H9 (cell line): ENCODE results near the gene TMEM59. TPM values are rescaled to one million over a fixed set of nuclear protein-coding genes. Genes with fewer than 3 reads are reported as not detected.

Experiments
- DNase-seq: peaks from one replicate; pipeline ENCODE4 v3.0.0-alpha.2; 2017
- H2AFZ ChIP-seq: one replicate; pipeline ENCODE4 v1.6.1; 2013; ENCODE audit warnings: mild to moderate bottlenecking, low read length, control low read depth, moderate library complexity
- H2AK5ac ChIP-seq: 2 replicates; pipeline ENCODE4 v1.6.1; 2013; ENCODE audit warnings: low read length, control low read depth, mixed read lengths; ENCODE audit not compliant: insufficient read length
- H2BK120ac ChIP-seq: one replicate; pipeline ENCODE4 v1.6.1; 2013; ENCODE audit warnings: low read depth, mild to moderate bottlenecking, low read length, control low read depth, inconsistent platforms; ENCODE audit not compliant: poor library complexity, severe bottlenecking
- H2BK12ac ChIP-seq: 2 replicates; pipeline ENCODE4 v1.6.1; 2013; ENCODE audit warnings: low read length, control low read depth, mixed read lengths, low read depth; ENCODE audit not compliant: insufficient read length
- H2BK15ac ChIP-seq: 2 replicates; pipeline ENCODE4 v1.6.1; 2013; ENCODE audit warnings: low read depth, low read length, control low read depth
- H2BK20ac ChIP-seq: one replicate; pipeline ENCODE4 v1.6.1; 2013; ENCODE audit warnings: low read depth, mild to moderate bottlenecking, low read length, control low read depth, inconsistent platforms; ENCODE audit not compliant: poor library complexity, severe bottlenecking
- H2BK5ac ChIP-seq: 2 replicates; pipeline ENCODE4 v1.6.1; 2013; ENCODE audit warnings: low read length, control low read depth, mixed read lengths; ENCODE audit not compliant: insufficient read length
- H3K14ac ChIP-seq: 2 replicates; pipeline ENCODE4 v1.6.1; 2013; ENCODE audit warnings: low read length, control low read depth; ENCODE audit not compliant: insufficient read depth
- H3K18ac ChIP-seq: 2 replicates; pipeline ENCODE4 v1.6.1; 2013; ENCODE audit warnings: low read depth, mild to moderate bottlenecking, mixed read lengths, low read length, control low read depth; ENCODE audit not compliant: insufficient read length
- H3K23ac ChIP-seq: 2 replicates; pipeline ENCODE4 v1.6.1; 2013; ENCODE audit warnings: low read length, control low read depth, mixed read lengths, low read depth; ENCODE audit not compliant: insufficient read length
- H3K23me2 ChIP-seq: 2 replicates; pipeline ENCODE4 v1.6.1; 2013; ENCODE audit warnings: low read depth, mild to moderate bottlenecking, mixed read lengths, low read length, control low read depth; ENCODE audit not compliant: insufficient read length, poor library complexity, severe bottlenecking
- H3K27ac ChIP-seq: 2 replicates; pipeline ENCODE4 v1.5.1; 2013; ENCODE audit warnings: low read length, control low read depth, mixed read lengths, low read depth; ENCODE audit not compliant: insufficient read length
- H3K27me3 ChIP-seq: 2 replicates; pipeline ENCODE4 v1.6.1; 2013; ENCODE audit warnings: low read length, control low read depth, inconsistent platforms; ENCODE audit not compliant: insufficient read depth
- H3K4ac ChIP-seq: 2 replicates; pipeline ENCODE4 v1.6.1; 2013; ENCODE audit warnings: low read depth, mild to moderate bottlenecking, control low read depth, inconsistent platforms, low read length, moderate library complexity
- H3K4me1 ChIP-seq: 2 replicates; pipeline ENCODE4 v1.6.1; 2013; ENCODE audit warnings: low read length, control low read depth, inconsistent platforms; ENCODE audit not compliant: insufficient read depth
- H3K4me2 ChIP-seq: 2 replicates; pipeline ENCODE4 v1.6.1; 2013; ENCODE audit warnings: low read length, control low read depth, mixed read lengths; ENCODE audit not compliant: insufficient read length, insufficient read depth
- H3K56ac ChIP-seq: 2 replicates; pipeline ENCODE4 v1.6.1; 2013; ENCODE audit warnings: low read depth, mild to moderate bottlenecking, mixed read lengths, low read length, control low read depth; ENCODE audit not compliant: insufficient read length
- H3K79me1 ChIP-seq: 2 replicates; pipeline ENCODE4 v1.6.1; 2013; ENCODE audit warnings: low read depth, mild to moderate bottlenecking, moderate library complexity, low read length, control low read depth, inconsistent platforms; ENCODE audit not compliant: insufficient read depth, poor library complexity, severe bottlenecking
- H3K79me2 ChIP-seq: 2 replicates; pipeline ENCODE4 v1.6.1; 2013; ENCODE audit warnings: low read length, control low read depth, inconsistent platforms; ENCODE audit not compliant: insufficient read depth
- H3K9ac ChIP-seq: 2 replicates; pipeline ENCODE4 v1.6.1; 2013; ENCODE audit warnings: low read length, control low read depth, mixed read lengths; ENCODE audit not compliant: insufficient read length; ENCODE audit errors: extremely low read depth
- H3K9me3 ChIP-seq: one replicate; pipeline ENCODE4 v1.6.1; 2013; ENCODE audit warnings: low read depth, low read length, inconsistent platforms; ENCODE audit not compliant: control insufficient read depth
- H3T11ph ChIP-seq: one replicate; pipeline ENCODE4 v1.6.1; 2013; ENCODE audit warnings: mild to moderate bottlenecking, low read length, control low read depth, inconsistent platforms
- H4K20me1 ChIP-seq: one replicate; pipeline ENCODE4 v1.6.1; 2013; ENCODE audit not compliant: control insufficient read depth, insufficient read length, insufficient read depth
- H4K5ac ChIP-seq: 2 replicates; pipeline ENCODE4 v1.6.1; 2013; ENCODE audit warnings: low read depth, mild to moderate bottlenecking, mixed read lengths, low read length, control low read depth; ENCODE audit not compliant: insufficient read length
- H4K8ac ChIP-seq: replicated peaks from 2 replicates; pipeline ENCODE4 v1.6.1; 2013; ENCODE audit warnings: low read length, control low read depth, mixed read lengths, low read depth; ENCODE audit not compliant: insufficient read length
- H4K91ac ChIP-seq: 2 replicates; pipeline ENCODE4 v1.6.1; 2013; ENCODE audit warnings: low read depth, mild to moderate bottlenecking, moderate library complexity, mixed read lengths, low read length, control low read depth; ENCODE audit not compliant: insufficient read length
- H3K27ac Mint-ChIP-seq, 3 experiments: 2 replicates in 2 of 3; 3 replicates in 1 of 3; pipeline ENCODE4 v1.8.0; 2020 to 2021; ENCODE audit warnings: mixed read lengths in 3 of 3, mild to moderate bottlenecking in 1 of 3, moderate library complexity in 1 of 3
- H3K27me3 Mint-ChIP-seq: 2 replicates; pipeline ENCODE4 v1.8.0; 2021; ENCODE audit warnings: low read depth, mild to moderate bottlenecking, moderate library complexity, mixed read lengths
- H3K36me3 Mint-ChIP-seq, 3 experiments: 2 replicates in 2 of 3; 3 replicates in 1 of 3; pipeline ENCODE4 v1.8.0; 2020 to 2021; ENCODE audit warnings: low read depth in 3 of 3, mixed read lengths in 3 of 3; ENCODE audit not compliant: insufficient read depth in 1 of 3
- H3K4me1 Mint-ChIP-seq, 2 experiments: 2 replicates each; pipeline ENCODE4 v1.8.0; 2020; ENCODE audit warnings: mixed read lengths in 2 of 2
- H3K4me3 Mint-ChIP-seq, 2 experiments: 2 replicates in 1 of 2; 3 replicates in 1 of 2; pipeline ENCODE4 v1.8.0; 2020 to 2021; ENCODE audit warnings: mild to moderate bottlenecking in 2 of 2, mixed read lengths in 2 of 2, moderate library complexity in 1 of 2
- H3K9me3 Mint-ChIP-seq, 2 experiments: 2 replicates in 1 of 2; 3 replicates in 1 of 2; pipeline ENCODE4 v1.8.0; 2020; ENCODE audit warnings: mild to moderate bottlenecking in 2 of 2, mixed read lengths in 2 of 2, moderate library complexity in 1 of 2
- CTCF ChIP-seq: fragments of 200-600 bp; sonication (generic); conservative IDR thresholded peaks from 3 replicates; pipeline ENCODE4 v1.8.0; 2021; ENCODE audit warnings: antibody characterized with exemption, mild to moderate bottlenecking
- WGBS: extraction: QIAGEN DNeasy Blood & Tissue Kit; methylation state at CpG from one replicate; pipeline ENCODE4 v1.1.7; 2013; ENCODE audit warnings: missing lambda C conversion rate, low lambda C conversion rate, mixed read lengths; ENCODE audit not compliant: insufficient read length; ENCODE audit errors: extremely low coverage; 5-methylcytosine and 5-hydroxymethylcytosine counted together
- total RNA-seq: library from RNA; stranded (reverse); gene quantifications from 2 replicates; pipeline ENCODE4 v1.2.1, GENCODE V29; 2021

TMEM59 gene
- total RNA-seq, 1 experiment from 2014 or later = 111 TPM

- H3K27me3 Mint-ChIP-seq = peaks cover 9% of the 10 kb centered on the region
- no peak overlapping the region for H4K5ac ChIP-seq
- no CpG with 5 or more reads among the region's 4 CpGs for WGBS
- no peaks in the 10 kb centered on the region for H4K20me1 ChIP-seq
- no peak for DNase-seq
- no peak overlapping the region for H2BK120ac ChIP-seq
- no peak overlapping the region for H2BK20ac ChIP-seq
- H3K18ac ChIP-seq = no peak overlapping the region
- H3K9me3 ChIP-seq = no peaks in the 10 kb centered on the region
- H2BK15ac ChIP-seq = no peak overlapping the region
- no peak overlapping the region for H2AK5ac ChIP-seq
- H3K36me3 Mint-ChIP-seq = no peaks in the 10 kb centered on the region; a peak in 1 of 7 replicates
- no peaks in the 10 kb centered on the region for H3K4me1 Mint-ChIP-seq
- H3K4ac ChIP-seq = no peak overlapping the region
- H3K27me3 ChIP-seq = no peaks in the 10 kb centered on the region
- no peaks in the 10 kb centered on the region for H3K4me1 ChIP-seq
- no peak overlapping the region for H4K8ac ChIP-seq
- no peak overlapping the region for H3K27ac Mint-ChIP-seq
- no peak overlapping the region for H3K4me3 Mint-ChIP-seq
- H2BK5ac ChIP-seq = no peak overlapping the region
- H3T11ph ChIP-seq = no peak overlapping the region
- H3K23ac ChIP-seq = no peak overlapping the region
- TF ChIP-seq CTCF = no peak
- no peaks in the 10 kb centered on the region for H3K23me2 ChIP-seq
- H3K79me2 ChIP-seq = no peaks in the 10 kb centered on the region
- no peak overlapping the region for H2BK12ac ChIP-seq
- no peak overlapping the region for H3K9ac ChIP-seq
- H3K56ac ChIP-seq = no peak overlapping the region
- no peak overlapping the region for H2AFZ ChIP-seq
- no peak overlapping the region; the same call in 1 of the 2 replicates for H3K14ac ChIP-seq
- no peaks in the 10 kb centered on the region for H3K79me1 ChIP-seq
- no peak overlapping the region for H3K4me2 ChIP-seq
- no peak overlapping the region for H4K91ac ChIP-seq
- peaks cover 8 to 11% of the 10 kb centered on the region in 2 experiments; a peak in 4 of 5 replicates for H3K9me3 Mint-ChIP-seq
- no peak overlapping the region for H3K27ac ChIP-seq
Observed at GRCh38 chr1:54006508-54006907, 46.5 kb downstream of the TMEM59 start.
